LHCN-M2 (cell line): ENCODE data around the gene CARS1. TPM values are rescaled to one million over a fixed set of nuclear protein-coding genes. Genes with fewer than 3 reads are reported as not detected.
"Not testable (repeated sequence)": the region's sequence is repeated elsewhere in the genome, so short reads cannot be mapped to it uniquely, and the experiment has no call there.

Experiments
- DNase-seq: peaks from one replicate; pipeline ENCODE4 v3.0.0-alpha.2; 2012; ENCODE audit warnings: low read depth
- total RNA-seq: library from RNA; depleted of rRNA; stranded (reverse); fragments of >200 nt; gene quantifications from 2 replicates; pipeline ENCODE4 v1.2.3, GENCODE V29; 2014

Gene CARS1
- total RNA-seq, 1 experiment from 2014 or later, result 53.3 TPM

DNA sequence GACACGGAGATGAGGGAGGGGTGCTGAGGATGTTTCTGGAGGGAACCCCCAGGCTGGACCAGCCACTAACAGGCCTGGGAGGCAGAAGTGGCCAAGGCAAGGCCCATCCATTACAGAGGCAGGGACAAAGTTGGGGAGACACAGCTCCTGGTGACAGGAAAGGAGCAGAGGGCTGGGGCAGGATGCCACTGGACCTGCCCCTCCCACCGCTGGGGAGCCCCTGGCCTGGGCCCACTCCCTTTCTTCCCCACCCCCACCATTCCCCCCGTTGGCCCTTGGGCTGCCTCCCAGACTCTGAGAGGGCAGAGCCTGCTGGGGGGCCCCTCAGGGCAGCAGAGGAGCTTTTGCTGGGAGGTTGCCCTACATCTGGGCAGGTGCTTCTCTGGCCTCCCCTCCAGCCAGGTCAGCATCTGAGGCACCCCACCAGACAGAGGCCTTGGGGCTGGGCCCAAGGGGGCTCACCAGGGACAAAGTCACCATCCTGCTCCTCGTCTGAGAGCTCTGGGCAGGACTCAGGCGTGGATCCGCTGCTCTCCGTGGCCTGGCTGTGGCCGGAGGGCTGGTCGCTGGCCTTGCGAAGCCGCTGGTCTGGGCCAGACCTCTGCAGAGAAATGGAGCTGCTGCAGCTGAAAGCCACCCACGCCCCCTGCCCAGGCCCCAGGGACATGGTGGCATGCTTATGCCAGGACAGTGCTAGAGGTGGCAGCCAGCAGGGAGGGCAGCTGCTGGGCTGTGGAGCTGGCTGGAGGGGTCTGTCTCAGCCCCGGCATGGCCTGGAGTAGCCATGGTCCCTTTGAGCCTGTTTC lies 33.1 kb upstream of the CARS1 start:
- no peak for DNase-seq

DNA sequence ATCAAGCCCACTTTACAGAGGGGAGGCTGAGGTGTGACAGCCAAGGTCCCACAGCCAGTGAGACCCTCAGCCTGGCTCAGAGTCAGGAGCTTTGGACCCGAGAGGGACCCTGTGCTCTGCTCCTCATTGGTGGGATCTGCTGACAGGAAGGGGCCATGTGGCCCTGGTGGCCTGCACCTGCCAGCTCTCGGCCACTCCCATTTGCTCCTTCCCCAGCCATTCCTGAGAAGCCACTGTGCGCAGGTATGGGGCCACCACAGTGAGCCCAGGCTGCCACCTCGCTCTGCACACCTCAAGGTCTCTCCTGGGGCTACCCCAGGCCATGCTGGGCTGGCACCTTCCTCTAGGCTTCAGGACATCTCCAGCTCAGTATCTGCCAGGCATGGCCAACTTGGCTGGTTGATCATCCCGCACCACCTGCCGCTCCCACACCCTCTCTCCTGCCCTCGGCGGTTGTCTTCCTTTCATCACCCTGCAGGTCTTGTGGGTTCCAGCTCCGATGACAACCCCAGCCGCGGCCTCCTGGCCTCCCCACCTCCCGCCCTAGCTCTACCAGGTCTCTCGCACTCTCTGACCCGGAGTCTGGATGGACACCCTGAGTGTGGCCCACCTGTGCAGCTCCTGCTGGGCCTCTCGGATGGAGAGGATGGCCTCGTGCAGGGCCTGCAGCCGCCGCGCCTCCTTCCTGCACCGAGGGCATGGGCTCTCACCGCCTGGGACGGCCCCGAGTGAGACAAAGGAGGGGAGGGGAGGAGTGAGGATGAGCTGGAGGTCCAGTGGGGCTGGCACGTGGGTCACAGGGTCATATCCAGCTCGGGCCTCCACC lies 32.2 kb upstream of the CARS1 start:
- DNase-seq, result no peak

DNA sequence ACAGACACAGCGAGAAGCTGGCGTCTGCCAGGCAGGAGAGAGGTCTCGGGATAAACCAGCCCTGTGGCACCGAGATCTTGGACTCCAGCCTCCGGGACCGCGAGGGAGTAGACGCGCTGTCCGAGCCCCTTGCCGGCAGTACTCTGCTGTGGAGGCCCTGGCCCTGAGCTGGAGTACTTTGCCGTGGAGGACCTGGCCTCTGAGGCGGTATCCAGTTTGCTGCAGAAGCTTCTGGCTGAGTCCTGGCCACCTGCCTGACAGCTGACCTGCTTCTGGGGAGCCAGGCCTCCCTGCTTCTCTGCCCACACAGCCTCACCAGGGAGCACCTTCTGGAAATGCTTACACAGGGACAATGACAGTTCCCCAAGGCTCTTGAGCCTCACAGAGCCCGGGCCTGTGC lies 31.6 kb upstream of the CARS1 start:
- DNase-seq, result no peak

DNA sequence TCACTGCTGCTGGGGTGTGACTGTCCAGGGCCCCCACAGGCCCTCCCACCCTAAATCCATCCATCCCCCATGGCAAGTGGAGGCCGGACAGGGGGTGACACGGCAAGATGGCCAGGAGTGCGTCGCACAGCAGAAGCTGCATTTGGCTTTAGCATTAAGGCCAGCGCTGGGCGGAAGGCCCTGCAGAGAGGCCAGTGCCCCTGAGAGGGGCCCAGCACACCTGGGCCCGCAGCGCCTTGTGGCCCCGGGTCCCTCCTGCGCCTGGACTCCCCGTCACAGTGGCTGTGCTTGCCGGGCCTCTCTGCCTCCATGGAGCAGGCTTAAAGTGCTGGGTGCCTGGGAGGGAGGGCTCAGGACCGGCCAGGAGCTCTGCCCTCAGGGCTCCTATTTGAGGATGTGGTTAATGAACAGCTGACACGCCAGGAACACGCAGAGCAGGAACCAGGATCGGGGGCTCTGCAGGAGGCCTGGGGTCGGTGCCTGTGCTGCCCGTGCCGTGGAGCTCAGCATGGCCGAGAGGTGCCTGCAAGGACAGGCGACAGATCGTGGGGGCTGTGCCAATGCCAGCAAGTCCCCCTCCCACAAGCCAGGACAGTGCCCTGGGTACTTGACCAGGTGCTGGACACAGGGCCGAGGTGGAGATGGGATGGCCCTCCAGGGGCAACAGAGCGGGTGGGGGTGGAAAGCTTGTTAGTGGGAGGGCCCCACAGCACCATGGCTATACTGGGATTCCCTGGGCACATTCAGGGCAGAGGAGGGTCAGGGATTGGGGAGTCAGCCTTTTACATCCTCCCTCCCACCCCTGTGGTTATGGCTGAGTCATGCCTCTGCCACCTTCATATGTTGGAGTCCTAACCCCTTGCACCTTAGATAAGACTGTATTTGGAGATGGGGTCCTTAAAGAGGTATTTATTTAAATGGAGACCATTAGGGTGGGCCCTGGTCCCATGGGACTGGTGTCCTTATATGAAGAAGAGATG lies 30.9 kb upstream of the CARS1 start:
- peak; percentile 43 for DNase-seq

DNA sequence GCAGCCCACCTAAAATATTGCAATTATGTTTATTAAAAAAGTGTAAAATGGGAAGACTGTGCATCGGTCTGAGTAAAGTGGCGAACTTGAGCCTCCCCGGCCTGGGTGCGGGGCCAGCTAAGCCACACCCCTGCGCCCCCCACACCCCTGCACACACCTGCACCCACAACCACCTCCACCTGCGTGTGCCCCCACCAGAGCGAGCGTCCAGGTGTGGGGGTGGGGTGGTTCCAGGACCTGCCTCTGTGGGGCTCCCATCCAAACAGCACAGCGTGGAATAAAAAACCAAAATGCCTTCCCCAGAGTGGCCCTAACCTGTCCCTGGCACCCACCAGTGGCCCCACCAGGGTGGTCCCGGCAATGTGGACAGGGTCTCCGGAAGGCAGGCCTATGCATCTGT lies 30.1 kb upstream of the CARS1 start:
- DNase-seq, result no peak

DNA sequence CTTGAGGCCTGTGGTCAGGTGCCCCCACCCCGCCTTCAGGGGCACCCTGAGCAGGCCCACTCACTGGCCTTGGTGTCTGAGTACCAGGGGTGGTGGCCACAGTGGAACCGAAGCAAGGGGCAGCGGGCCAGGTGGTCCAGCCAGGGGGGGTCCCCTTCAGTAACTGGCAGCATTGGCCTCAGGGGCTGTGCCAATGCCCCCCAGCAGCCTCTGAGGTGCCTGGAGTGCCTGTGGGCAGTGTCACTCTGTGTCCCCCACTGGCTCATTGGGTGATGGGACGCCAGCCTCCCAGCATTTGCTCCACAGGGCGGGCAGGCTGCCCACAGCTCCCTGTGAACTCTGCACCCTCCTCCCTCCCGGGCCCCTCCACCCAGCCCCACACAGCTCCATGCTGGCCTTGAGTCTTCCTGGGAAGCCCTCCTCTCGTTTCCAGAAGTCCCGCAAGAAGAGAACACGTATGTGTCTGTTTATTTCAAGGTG lies 29.5 kb upstream of the CARS1 start:
- DNase-seq, result no peak

DNA sequence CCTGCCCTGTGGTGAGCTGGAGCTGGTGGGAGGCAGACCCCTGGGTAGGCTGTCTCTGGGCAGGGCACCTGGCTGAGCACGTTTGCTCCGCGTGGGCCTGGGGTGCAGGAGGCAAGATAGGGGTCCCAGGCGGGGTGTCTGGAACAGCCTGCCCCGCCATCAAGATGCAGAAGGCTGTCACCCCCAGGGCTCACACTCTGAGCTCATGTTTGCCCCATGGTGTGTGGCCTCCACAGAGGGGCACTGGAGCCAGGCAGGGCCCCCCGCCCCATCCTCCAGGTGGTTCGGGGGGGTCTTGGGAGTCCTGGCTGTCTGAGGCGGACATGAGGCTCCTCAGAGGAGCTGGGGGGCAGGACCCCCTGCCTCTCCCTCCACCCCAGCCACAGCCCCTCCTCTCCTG lies 28.9 kb upstream of the CARS1 start:
- no peak for DNase-seq

DNA sequence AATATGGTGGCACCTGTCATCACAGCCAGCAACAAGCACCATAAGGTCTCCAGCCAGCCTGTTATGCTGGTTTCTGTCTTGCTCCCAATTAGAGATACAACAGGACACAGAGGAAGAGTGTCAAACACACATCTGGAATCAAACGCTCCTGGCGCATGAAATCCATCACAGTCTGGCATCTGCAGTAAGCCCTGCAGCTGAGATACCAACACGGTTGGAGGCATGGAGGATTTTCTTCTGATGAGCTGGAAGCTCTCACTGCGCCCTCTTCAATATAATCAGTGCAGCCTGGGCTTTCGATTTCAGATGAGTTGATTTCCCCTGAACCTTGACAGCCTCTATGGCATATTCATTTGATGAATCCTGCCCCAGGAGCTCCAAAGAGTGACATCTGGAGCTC lies 27.8 kb upstream of the CARS1 start:
- no peak for DNase-seq

DNA sequence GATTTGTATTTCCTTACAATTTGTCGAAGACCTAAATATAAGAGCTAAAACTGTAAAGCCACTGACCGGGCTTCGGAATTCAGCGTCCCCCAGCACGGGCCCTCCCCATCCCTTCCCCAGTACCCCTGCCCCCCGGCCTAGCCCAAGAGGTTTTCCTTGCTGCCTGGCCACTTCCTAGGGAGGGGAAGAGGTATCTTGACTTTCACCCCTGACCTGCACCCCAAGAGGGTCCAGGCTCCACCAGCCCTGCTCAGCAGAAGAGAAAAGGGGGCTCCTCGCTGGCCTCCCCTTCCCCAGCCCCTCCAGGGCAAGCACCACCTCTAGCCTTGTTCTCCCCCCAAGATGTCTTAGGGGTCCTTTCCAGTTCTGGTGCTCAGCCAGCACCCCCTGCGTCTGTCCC lies 26.1 kb upstream of the CARS1 start:
- no peak for DNase-seq

DNA sequence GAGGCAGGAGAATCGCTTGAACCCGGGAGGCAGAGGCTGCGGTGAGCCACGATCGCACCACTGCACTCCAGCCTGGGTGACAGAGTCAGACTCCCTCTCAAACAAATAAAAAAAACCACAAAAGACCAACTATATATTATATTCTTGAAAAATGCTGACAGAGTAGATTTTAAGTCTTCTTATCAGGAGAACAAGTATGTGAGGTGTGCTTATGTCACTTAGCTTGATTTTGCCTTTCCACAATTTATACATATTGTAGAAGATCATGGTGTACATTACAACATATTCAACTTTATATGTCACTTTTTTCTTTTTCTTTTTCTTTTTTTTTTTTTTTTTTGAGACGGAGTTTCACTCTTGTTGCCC lies 24.1 kb upstream of the CARS1 start:
- DNase-seq, result no peak

DNA sequence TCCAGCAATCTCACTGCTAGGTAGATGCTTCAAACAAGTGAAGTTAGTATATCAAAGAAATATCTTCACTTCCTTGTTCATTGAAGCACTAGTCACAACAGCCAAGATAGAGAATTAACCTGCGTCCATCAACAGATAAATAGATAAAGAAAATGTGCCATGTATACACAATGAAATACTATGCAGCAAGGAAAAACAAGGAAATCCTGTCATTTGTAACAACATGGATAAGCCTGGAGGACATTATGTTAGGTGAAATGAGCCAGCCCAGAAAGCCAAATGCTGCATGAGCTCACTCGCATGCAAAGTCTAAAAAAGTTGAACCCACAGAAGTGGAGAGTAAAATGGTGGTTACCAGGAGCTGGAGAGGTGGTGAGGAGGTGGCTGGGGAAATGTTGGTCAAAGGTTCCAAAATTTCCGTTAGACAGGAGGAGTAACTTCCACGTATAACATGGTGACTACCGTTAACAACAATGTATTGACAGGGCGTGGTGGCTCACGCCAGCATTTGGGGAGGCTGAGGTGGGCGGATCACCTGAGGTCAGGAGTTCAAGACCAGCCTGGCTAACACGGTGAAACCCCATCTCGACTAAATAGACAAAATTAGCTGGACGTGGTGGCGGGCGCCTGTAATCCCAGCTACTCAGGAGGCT lies 23.6 kb upstream of the CARS1 start:
- no peak for DNase-seq

DNA sequence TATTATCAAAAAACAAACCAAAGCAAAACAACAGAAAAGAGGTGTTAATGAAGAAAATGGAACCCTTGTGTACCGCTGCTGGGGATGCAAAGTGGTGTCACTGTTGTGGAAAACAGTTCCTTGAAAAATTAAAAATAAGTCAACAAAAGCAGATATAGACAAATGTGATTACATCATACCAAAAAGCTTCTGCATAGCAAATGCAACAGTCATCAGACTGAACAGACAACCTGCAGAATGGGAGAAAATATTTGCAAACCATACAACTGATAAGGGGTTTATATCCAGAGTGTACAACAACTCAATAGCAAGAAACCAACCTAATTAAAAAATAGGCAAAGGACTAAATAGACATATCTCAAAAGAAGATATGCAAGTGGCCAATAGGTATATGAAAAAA lies 22.9 kb upstream of the CARS1 start:
- no peak for DNase-seq

DNA sequence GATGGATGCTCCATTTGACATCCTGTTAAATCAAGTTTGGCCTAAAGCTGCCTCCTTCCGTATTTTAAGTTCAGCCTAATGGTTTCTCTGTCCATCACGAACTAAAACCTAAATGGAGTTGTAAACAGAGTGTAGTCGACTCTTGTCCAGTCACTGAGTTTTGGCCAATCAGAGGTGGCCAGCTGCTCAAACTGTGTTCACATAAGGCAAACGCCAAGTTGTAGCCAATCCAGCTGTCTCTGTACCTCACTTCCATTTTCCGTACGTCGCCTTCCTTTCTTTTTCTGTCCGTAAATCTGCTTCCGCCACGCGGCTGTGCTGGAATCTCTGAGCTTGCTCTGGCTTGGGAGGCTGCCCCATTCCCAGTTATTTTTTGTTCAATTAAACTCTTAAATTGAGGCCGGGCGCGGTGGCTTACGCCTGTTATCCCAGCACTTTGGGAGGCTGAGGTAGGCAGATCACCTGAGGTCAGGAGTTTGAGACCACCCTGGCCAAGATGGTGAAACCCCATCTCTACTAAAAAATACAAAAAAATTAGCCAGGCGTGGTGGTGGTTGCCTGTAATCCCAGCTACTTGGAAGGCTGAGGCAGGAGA lies 20.7 kb upstream of the CARS1 start:
- no peak for DNase-seq

DNA sequence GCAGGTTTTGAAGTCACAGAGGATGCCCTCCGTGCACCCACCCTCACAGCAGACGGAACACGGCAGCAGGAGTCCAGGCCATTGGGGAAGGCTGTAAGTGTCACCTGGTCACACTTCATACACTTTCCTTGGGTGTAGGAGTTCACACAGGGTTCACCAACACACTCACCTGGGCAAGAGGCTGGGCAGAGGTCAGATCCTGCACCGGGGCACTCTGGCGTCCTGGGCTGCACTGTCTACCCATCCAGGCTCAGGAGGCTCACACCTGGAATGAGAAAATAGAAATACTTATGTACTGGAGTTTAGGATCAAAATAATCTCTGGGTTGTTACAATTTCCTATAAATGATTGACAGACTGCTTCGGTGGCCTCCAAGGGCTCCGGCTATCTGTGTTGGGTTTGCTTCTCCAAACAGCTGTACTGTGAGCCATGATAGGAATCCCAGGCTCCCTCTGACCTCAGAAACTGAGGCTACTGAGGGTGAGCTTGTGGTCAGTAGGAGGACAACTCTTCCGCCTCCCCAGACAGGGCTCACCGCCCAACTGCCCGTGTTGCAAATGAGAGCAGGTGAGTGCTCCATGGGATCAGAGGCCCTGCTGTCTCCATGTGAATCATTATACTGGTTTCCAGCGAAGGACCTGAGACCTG lies 20.1 kb upstream of the CARS1 start:
- no peak for DNase-seq

DNA sequence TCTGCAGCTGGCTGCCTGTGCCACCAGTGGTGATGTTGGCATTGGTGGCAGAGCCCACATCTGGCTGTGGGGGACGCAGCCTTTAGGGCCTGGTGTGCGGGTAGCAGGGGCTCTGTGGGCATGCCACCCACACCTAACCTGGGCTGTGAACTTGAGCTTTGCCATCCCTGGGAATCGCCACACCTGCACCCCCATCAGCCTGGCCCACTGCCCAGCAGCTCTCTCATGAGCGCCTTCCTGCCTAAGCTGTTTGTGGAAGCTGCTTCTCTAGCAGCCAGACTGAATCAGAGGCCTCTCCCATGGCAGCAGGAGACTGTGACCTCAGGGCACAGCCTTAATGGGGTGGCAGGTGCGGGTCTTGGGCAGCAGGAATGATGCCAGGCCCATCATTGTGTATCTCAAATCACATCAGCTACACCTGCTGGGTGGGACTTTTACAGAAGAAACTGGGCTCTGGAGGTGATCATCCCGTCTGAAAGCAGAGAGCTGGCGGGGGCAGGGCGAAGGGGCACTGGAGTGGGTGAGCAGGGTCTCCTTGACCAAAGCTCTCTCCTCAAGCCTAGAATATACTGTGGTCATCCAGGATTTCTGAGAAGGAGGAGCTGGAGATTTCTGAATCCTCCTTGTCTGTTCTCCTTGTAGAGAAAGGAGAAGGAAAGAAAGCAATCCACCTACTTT lies 17.8 kb upstream of the CARS1 start:
- no peak for DNase-seq

DNA sequence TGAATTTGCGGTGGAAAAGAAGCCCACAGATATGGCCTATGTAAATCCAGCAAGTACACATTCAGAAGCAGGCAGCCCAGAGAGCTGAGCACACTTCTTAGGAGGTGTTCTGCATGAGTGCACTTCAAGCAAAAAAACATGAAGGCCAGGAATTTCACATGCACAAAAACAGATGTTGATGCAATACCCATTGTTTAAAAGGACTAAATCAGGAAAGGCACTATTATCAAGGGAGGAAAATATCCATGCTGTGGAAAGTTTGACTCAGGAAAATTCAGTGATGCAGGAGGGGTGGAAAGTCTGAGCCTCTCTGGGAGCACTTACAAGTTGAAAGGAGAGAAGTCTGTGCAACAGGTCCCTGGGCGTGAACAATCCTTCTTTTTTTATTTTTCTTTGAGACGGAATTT lies 15.8 kb upstream of the CARS1 start:
- DNase-seq, result no peak

DNA sequence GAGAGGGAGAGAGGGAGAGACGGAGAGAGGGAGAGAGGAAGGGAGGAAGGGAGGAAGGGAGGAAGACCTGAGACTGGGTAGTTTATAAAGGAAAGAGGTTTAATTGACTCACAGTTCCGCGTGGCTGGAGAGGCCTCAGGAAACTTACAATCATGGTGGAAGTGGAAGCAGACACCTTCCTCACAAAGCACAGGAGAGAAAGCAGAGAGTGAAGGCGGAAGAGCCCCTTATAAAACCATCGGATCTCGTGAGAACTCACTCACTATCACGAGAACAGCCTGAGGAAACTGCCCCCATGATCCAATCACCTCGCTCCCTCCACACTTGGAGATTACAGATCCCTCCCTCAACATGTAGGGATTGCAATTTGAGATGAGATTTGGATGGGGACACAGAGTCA lies 12.2 kb upstream of the CARS1 start:
- DNase-seq, result no peak

DNA sequence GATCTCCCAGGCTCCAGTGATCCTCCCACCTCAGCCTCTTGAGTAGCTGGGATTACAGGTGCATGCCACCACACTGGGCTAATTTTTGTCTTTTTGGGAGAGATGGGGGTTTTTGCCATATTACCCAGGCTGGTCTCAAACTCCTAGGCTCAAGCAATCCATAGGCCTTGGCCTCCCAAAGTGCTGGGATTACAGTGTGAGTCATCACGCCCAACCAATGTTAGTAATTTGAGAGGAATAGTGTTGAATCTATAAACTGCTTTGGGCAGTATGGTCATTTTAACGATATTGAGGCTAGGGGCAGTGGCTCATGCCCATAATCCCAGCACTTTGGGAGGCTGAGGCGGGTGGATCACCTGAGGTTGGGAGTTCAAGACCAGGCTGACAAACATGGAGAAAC lies 9.1 kb upstream of the CARS1 start:
- not testable (repeated sequence) for DNase-seq

DNA sequence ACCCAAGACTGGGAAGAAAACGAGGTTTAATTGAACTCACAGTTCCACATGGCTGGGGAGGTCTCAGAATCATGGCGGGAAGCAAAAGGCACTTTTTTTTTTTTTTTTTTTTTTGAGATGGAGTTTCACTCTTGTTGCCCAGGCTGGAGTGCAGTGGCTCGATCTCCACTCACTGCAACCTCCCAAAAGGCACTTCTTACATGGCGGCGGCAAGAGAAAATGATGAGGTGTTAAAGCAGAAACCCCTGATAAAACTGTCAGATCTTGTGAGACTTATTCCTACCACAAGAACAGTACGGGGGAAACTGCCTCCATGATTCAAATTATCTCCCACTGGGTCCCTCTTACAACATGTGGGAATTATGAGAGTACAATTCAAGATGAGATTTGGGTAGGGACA lies 7.5 kb upstream of the CARS1 start:
- not testable (repeated sequence) for DNase-seq

DNA sequence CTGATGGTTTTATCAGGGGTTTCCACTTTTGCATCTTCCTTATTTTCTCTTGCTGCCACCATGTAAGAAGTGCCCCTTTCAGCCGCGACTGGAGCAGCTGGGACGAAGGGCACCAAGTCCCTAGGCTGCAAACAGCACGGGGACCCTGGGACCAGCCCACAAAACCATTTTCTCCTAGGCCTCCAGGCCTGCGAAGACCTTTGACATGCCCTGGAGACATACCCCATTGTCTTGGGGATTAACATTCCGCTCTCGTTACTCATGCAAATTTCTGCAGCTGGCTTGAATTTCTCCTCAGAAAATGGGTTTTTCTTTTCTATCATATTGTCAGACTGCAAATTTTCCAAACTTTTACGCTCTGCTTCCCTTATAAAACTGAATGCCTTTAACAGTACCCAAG lies 6.7 kb upstream of the CARS1 start:
- DNase-seq, result not testable (repeated sequence)
